HG03558 (cell line): Measurements from ENCODE around the gene GIPC2.
"Not testable (repeated sequence)": the region's sequence is repeated elsewhere in the genome, so short reads cannot be mapped to it uniquely, and the experiment has no call there.

Experiments used
- ATAC-seq: cut with Tn5 transposase; IDR thresholded peaks from one replicate; pipeline ENCODE4 v1.9.1; 2021; ENCODE audit warnings: moderate number of reproducible peaks; ENCODE audit not compliant: unreplicated experiment; ENCODE audit errors: extremely low read depth

The GIPC2 gene

GRCh38 chr1:78061825-78062523, 16.2 kb downstream of the GIPC2 start:
- no peak for ATAC-seq

- not testable (repeated sequence) for ATAC-seq
Measured at GRCh38 chr1:78064886-78065285, 19.1 kb downstream of the GIPC2 start.

- ATAC-seq = no peak
Measured at GRCh38 chr1:78068681-78069283, 23.0 kb downstream of the GIPC2 start.

- no peak for ATAC-seq
Measured at GRCh38 chr1:78069784-78070183, 24.0 kb downstream of the GIPC2 start.

- no peak for ATAC-seq
Measured at GRCh38 chr1:78070210-78070609, 24.4 kb downstream of the GIPC2 start.

- ATAC-seq = peak; percentile 78
Measured at GRCh38 chr1:78070758-78071157, 25.0 kb downstream of the GIPC2 start.

GRCh38 chr1:78071696-78072095, 25.9 kb downstream of the GIPC2 start:
- ATAC-seq = no peak

- no peak for ATAC-seq
Measured at GRCh38 chr1:78072216-78072615, 26.4 kb downstream of the GIPC2 start.

- no peak for ATAC-seq
Measured at GRCh38 chr1:78073441-78073840, 27.7 kb downstream of the GIPC2 start.

GRCh38 chr1:78075621-78076020, 29.9 kb downstream of the GIPC2 start:
- no peak for ATAC-seq

- ATAC-seq = no peak
Measured at GRCh38 chr1:78078358-78078757, 32.6 kb downstream of the GIPC2 start.

- no peak for ATAC-seq
Measured at GRCh38 chr1:78079580-78079979, 33.8 kb downstream of the GIPC2 start.

- no peak for ATAC-seq
Measured at GRCh38 chr1:78080767-78081166, 35.0 kb downstream of the GIPC2 start.

- ATAC-seq = no peak
Measured at GRCh38 chr1:78081980-78082860, 36.5 kb downstream of the GIPC2 start.

GRCh38 chr1:78084639-78085038, 38.9 kb downstream of the GIPC2 start:
- ATAC-seq = not testable (repeated sequence)

- no peak for ATAC-seq
Measured at GRCh38 chr1:78086697-78087096, 40.9 kb downstream of the GIPC2 start.

- ATAC-seq = no peak
Measured at GRCh38 chr1:78088015-78088414, 42.2 kb downstream of the GIPC2 start.

- no peak for ATAC-seq
Measured at GRCh38 chr1:78088486-78088885, 42.7 kb downstream of the GIPC2 start.

- no peak for ATAC-seq
Measured at GRCh38 chr1:78089010-78089409, 43.2 kb downstream of the GIPC2 start.

- ATAC-seq = no peak
Measured at GRCh38 chr1:78090472-78091133, 44.8 kb downstream of the GIPC2 start.
